ENCODE measurements around the gene GPM6B.

The GPM6B gene

DNA sequence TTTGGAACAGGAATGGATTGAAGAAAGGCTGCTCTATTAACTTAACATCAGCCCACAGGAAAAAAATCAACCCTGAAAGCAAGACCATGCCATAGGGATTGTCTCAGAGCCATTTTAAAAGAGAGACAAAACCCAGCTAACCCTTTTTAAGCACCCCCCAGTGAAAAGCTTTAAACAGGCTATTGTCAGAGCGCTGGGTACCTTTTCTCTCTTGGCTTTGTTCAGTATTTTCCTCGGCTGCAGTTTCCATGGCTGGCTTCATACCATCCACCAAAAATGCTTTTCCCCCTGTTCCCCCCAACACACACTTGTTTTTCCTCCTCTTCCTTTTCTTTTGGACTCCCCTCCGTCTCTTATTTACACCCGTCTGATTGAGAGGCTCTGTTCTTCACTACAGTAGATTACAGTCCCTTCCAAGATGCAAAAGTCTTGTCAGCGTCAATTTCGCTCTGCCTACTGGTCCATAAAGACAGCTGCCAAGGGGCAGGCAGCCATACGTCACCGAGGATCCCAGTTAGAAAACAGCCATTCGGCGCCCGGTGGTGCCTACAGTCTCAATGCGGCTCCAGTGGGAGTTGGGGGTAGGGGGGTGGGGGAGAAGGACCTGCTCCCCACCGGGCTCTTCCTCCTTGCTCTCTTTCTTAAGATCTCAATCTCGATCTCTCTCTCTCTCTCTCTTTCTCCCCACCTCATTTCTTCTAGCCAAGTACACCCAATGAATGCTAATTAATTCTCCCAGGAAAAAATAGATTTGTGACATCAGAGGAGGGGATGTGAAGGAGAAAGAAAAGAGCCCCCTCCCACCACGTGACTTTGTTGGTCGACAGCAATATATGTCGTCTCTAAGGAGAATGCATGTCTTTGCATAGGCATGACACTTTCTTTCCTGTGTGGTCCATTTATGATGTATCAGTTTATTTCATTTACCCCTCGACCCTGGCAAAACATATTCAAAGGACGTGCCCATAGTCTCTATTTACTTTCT is at the start of gene GPM6B:
TSS of gene GPM6B (minus strand) at position 451 of the 985 bp plus-strand sequence. CDS start at position 262, 189 bp downstream.
- DNase-seq = no peak

GRCh38 chrX:13864264-13864663 is 47.4 kb upstream of the GPM6B start:
- no peak for DNase-seq

GRCh38 chrX:13863324-13863723 is 46.4 kb upstream of the GPM6B start:
- DNase-seq = no peak

DNA sequence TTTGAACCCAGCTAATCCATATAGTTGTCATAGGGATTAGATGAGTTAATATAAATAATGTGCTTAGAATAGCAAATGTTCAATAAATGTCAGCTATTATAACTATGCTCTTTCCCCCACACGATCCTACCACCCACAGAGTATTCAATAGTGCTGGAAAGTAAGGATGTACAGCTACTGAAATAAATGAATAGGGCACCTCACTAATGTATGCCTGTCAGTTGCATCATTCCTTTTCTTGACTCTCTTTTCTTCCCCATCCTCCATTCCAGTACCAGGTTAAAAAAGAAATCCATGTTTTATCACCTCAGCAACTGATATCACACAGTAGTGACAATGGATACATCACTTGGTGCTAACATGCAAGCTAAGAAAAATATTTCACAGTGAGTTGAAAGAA is 42.8 kb upstream of the GPM6B start:
- no peak for DNase-seq

GRCh38 chrX:13857804-13858203 is 40.9 kb upstream of the GPM6B start:
- DNase-seq = no peak

- no peak for DNase-seq
Measured at GRCh38 chrX:13855689-13856450, 39.0 kb upstream of the GPM6B start.

- DNase-seq = no peak
Measured at GRCh38 chrX:13854003-13854402, 37.1 kb upstream of the GPM6B start.

- DNase-seq = no peak
Measured at GRCh38 chrX:13852001-13852695, 35.3 kb upstream of the GPM6B start.

DNA sequence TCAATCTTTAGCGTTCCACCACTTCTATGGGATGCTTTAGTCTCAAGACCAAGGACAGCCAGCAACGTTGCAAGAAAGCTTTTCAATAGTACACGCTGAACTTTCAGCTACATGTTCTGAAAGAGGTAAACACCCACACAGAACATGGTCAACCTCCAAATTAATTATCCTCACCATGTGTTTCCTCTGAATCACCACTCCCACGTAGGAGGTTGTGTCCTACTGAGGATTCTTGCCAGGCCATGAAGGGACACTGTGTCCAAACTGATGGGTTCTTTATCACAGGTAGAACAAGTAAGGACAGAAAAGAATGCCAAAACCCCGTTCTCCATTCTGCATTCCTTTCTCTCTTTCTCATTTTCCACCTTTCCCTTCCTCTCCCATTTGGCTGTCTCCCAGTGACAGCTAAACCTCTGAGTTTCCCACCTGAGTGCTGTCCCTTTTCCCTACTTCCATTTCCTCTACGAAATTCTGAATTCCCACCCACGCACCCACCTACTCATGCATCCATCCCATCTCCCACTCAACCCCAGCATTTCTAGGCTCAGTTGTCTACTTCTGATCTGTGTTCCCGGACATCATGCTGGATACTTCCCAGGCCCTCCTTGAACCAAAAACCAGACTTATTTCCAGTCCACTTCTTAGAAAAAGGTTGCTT is 29.0 kb upstream of the GPM6B start:
- DNase-seq = no peak

DNA sequence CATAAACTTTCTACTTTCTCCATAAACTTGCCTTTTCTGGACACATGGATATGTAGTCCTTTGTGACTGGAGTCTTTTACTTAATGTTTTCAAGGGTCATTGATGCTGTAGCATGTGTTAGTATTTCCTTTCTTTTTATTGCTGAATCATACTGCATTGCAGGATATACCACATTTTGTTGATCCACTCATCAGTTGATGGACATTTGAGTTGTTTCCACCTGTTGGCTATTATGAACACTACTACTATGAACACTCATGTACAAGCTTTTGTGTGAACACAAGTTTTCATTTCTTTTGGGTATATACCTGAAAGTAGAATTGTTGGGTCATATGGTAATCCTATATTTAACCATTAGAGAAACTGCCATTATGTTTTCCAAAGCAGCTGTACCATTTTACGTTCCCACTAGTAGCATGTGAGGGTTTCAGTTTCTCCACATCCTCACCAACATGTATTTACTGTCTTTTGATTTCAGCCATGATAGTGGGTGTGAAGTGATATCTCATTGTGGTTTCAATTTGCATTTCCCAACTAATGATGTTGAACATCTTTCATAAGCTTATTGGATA is 26.3 kb upstream of the GPM6B start:
- DNase-seq = no peak

GRCh38 chrX:13840121-13840520 is 23.2 kb upstream of the GPM6B start:
- DNase-seq = no peak

DNA sequence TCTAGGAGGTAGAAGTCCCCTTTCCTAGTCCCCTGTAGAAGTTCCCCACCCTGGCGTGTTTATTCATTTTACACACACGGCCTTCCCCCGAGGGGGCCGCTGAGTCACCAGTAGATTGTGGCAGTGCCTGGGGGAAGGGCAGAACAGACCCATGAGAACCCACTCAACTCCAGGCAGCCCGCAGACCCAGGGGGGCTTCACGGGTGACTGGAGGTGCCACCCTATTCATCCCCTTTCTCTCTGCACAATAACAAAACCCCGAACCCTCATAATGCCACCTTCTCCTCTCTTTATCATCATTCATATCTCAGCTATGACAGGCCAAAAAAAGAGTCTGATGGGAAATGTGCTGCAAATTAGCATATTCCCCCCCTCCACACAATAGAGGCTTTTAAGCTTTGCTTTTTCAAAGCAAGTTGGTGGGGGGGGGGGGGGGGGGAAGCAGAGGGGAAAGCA is 20.4 kb upstream of the GPM6B start:
- no peak for DNase-seq

DNA sequence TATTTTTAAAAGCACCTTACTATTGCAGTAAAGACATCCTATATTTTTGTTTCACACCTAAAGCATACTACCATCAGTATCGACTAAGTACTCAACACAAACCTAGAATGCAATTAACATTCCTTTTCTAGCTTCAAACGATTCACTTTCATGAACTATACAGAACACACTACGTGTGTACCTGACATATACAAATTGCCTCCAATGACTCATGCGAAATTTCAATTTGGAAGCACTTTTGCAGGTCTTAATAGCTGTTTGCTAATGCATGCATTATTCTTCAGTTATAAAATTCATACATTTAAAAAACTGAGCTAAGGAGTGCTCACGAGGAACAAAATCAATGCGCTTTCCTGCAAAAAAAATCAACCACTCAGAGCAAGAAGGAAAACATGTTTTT is 19.7 kb upstream of the GPM6B start:
- DNase-seq = no peak

DNA sequence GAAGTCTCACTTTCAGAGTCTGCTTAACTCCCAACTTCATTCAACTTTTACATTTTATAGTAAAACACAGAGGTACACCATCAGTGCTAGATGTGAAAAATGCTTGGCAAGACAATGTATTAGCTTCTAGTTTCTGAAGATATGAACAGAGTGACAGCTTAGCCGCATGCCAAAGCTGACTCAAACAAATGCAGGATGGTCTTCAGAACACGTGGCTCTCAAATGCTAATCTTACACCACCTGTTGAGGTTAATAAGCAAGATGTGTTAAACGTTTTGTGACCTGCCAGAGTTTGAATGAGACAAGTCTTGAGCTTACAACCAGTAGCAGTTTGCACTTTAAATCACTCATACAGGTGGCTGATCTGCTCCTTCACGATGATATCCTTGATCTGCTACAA is 18.9 kb upstream of the GPM6B start:
- no peak for DNase-seq

DNA sequence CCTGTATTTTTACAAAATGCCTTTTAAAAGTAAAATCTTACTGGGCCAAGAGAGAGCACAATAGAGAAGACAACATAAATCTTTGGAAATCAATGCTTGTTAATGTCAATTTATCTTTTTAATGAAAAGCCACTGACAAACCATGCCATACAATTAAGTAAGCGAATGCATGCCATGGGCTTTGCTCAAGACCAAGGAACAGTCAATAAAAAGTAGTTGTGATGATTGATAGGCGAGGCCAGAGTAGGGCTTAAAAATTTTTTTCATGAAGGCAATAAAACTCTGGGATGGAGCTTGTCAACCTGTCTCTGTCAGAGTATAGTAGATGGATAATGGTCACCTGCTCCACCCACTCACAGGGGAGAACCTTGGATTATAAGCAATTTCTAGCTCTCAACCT is 17.5 kb upstream of the GPM6B start:
- no peak for DNase-seq

GRCh38 chrX:13829983-13830382 is 13.1 kb upstream of the GPM6B start:
- DNase-seq = no peak

- no peak for DNase-seq
Measured at GRCh38 chrX:13828392-13828791, 11.5 kb upstream of the GPM6B start.

- no peak for DNase-seq
Measured at GRCh38 chrX:13827298-13828090, 10.6 kb upstream of the GPM6B start.

GRCh38 chrX:13826770-13827169 is 9.9 kb upstream of the GPM6B start:
- no peak for DNase-seq

GRCh38 chrX:13825178-13825762 is 8.4 kb upstream of the GPM6B start:
- no peak for DNase-seq

- DNase-seq = no peak
Measured at GRCh38 chrX:13824746-13825145, 7.9 kb upstream of the GPM6B start.
